Measurements from ENCODE around the gene IQCK. TPM values are rescaled to one million over a fixed set of nuclear protein-coding genes. Genes with fewer than 3 reads are reported as not detected.

The IQCK gene
- total and polyA plus RNA-seq, 11 donors, result 5.6 to 17.4 (median 9.0) TPM

- H3K4me1 ChIP-seq, result peaks cover 4 to 48% (median 30%) of the 10 kb centered on the region in 12 donors
- 95 to 97% (median 96%) methylated on average over 15 of the region's 15 CpGs for WGBS, 4 donors
- no peak overlapping the region for H3K4me3 ChIP-seq
- intact Hi-C loops (cut with DNase I), result loop anchor here in 1 of 10 donors (10.0 kb wide), 2 partner anchors 48 to 62 kb away; no protein-coding TSS in a partner anchor
- H3K27ac ChIP-seq, result no peak overlapping the region
- H3K27me3 ChIP-seq, result no peaks in the 10 kb centered on the region
- TF ChIP-seq CTCF (IDR thresholded peaks at IDR 0.05) (no peak), POLR2A (IDR thresholded peaks at IDR 0.05) (no peak)
- no peaks in the 10 kb centered on the region for H3K9me3 ChIP-seq
- ATAC-seq (no peak), DNase-seq (no peak)
- H3K36me3 ChIP-seq, result peaks cover 0 to 82% (median 57%) of the 10 kb centered on the region in 9 donors
Observed at GRCh38 chr16:19706846-19707245, 11.2 kb upstream of the IQCK start.

- H3K4me1 ChIP-seq, result peaks cover 4 to 46% (median 30%) of the 10 kb centered on the region in 12 donors
- ATAC-seq, result no peak
- H3K27ac ChIP-seq, result peak overlapping the region in 9 of 12 donors; percentile 3 to 74 (median 61)
Observed at GRCh38 chr16:19707569-19708295, 10.3 kb upstream of the IQCK start.

GRCh38 chr16:19708296-19709205 is 9.5 kb upstream of the IQCK start:
- Histone ChIP-seq H3K36me3 (peaks cover 0 to 82% (median 46%) of the 10 kb centered on the region in 9 donors), H3K4me1 (peaks cover 4 to 46% (median 30%) of the 10 kb centered on the region in 12 donors)
- DNase-seq, result peak in 1 of 5 donors; percentile 50

More at GRCh38 chr16:19707569-19708295, 10.3 kb upstream of the IQCK start:
- DNase-seq, result no peak
- H3K36me3 ChIP-seq, result peaks cover 0 to 82% (median 48%) of the 10 kb centered on the region in 9 donors
- WGBS, 4 donors, result 88 to 92% (median 90%) methylated on average over 22 of the region's 22 CpGs
- intact Hi-C loops (cut with DNase I), result loop anchor here in 1 of 10 donors (10.0 kb wide), 2 partner anchors 47 to 63 kb away; no protein-coding TSS in a partner anchor
- no peaks in the 10 kb centered on the region for H3K9me3 ChIP-seq
- H3K4me3 ChIP-seq, result no peak overlapping the region
- no peaks in the 10 kb centered on the region for H3K27me3 ChIP-seq
- TF ChIP-seq POLR2A (IDR thresholded peaks at IDR 0.05) (no peak), CTCF (IDR thresholded peaks at IDR 0.05) (no peak)

More at GRCh38 chr16:19708296-19709205, 9.5 kb upstream of the IQCK start:
- no peak for TF ChIP-seq CTCF (IDR thresholded peaks at IDR 0.05)
- TF ChIP-seq POLR2A (IDR thresholded peaks at IDR 0.05), result peak in 1 of 2 donors; percentile 20
- peak overlapping the region in 10 of 12 donors; percentile 3 to 77 (median 64) for H3K27ac ChIP-seq
- H3K27me3 ChIP-seq, result no peaks in the 10 kb centered on the region
- no peak overlapping the region for H3K4me3 ChIP-seq
- intact Hi-C loops (cut with DNase I), result loop anchor here in 1 of 10 donors (10.0 kb wide), 2 partner anchors 46 to 64 kb away; no protein-coding TSS in a partner anchor
- WGBS, 4 donors, result 74 to 82% (median 80%) methylated on average over 17 to 18 of the region's 18 CpGs
- ATAC-seq, result peak in 1 of 4 donors; percentile 25
- H3K9me3 ChIP-seq, result no peaks in the 10 kb centered on the region

Data from heart left ventricle (tissue), 16 donors.